ENCODE results near the gene MYO16. TPM values are rescaled to one million over a fixed set of nuclear protein-coding genes. Genes with fewer than 3 reads are reported as not detected.

The MYO16 gene
- total RNA-seq, 2 experiments from 2014 or later, result not detected

GRCh38 chr13:108933061-108933460, 303.6 kb downstream of the MYO16 start:
- Mint-ChIP-seq H3K36me3 (ENCODE audit: low read depth) (no peaks in the 10 kb centered on the region), H3K27ac (no peak overlapping the region), H3K27me3 (ENCODE audit: low read depth) (peaks cover 15% of the 10 kb centered on the region), H3K4me1 (ENCODE audit: low read depth) (no peaks in the 10 kb centered on the region), H3K4me3 (no peak overlapping the region), H3K9me3 (peaks cover 3% of the 10 kb centered on the region)
- DNase-seq, result no peak
- intact Hi-C loops (cut with micrococcal nuclease), result no loop called here
- CTCF ChIA-PET, result interaction anchor here (1.7 kb wide), 1 partner anchor 18 kb away, joined by 5 read pairs; no protein-coding TSS in a partner anchor

GRCh38 chr13:108938155-108938554, 308.7 kb downstream of the MYO16 start:
- no peak for DNase-seq
- H3K27ac Mint-ChIP-seq, result no peak overlapping the region
- H3K4me3 Mint-ChIP-seq, result no peak overlapping the region
- peaks cover 3% of the 10 kb centered on the region for H3K9me3 Mint-ChIP-seq
- no peaks in the 10 kb centered on the region for H3K36me3 Mint-ChIP-seq (ENCODE audit: low read depth)
- intact Hi-C loops (cut with micrococcal nuclease), result no loop called here
- CTCF ChIA-PET, result no interaction called here
- H3K27me3 Mint-ChIP-seq (ENCODE audit: low read depth), result peaks cover 19% of the 10 kb centered on the region
- H3K4me1 Mint-ChIP-seq (ENCODE audit: low read depth), result no peaks in the 10 kb centered on the region

- peaks cover 15% of the 10 kb centered on the region for H3K27me3 Mint-ChIP-seq (ENCODE audit: low read depth)
- H3K36me3 Mint-ChIP-seq (ENCODE audit: low read depth), result no peaks in the 10 kb centered on the region
- intact Hi-C loops (cut with micrococcal nuclease), result no loop called here
- no peak overlapping the region for H3K27ac Mint-ChIP-seq
- DNase-seq, result no peak
- CTCF ChIA-PET, result no interaction called here
- H3K9me3 Mint-ChIP-seq, result peaks cover 1% of the 10 kb centered on the region
- no peaks in the 10 kb centered on the region for H3K4me1 Mint-ChIP-seq (ENCODE audit: low read depth)
- no peak overlapping the region for H3K4me3 Mint-ChIP-seq
These were observed 310.7 kb downstream of the MYO16 start for GRCh38 chr13:108940121-108940520.

GRCh38 chr13:108943842-108944241, 314.4 kb downstream of the MYO16 start:
- Mint-ChIP-seq H3K27ac (no peak overlapping the region), H3K27me3 (ENCODE audit: low read depth) (peaks cover 10% of the 10 kb centered on the region), H3K4me1 (ENCODE audit: low read depth) (no peaks in the 10 kb centered on the region), H3K4me3 (no peak overlapping the region), H3K36me3 (ENCODE audit: low read depth) (no peaks in the 10 kb centered on the region), H3K9me3 (no peaks in the 10 kb centered on the region)
- intact Hi-C loops (cut with micrococcal nuclease), result no loop called here
- DNase-seq, result no peak
- CTCF ChIA-PET, result no interaction called here

- CTCF ChIA-PET, result no interaction called here
These were observed 315.3 kb downstream of the MYO16 start for GRCh38 chr13:108944760-108945159.

DNA sequence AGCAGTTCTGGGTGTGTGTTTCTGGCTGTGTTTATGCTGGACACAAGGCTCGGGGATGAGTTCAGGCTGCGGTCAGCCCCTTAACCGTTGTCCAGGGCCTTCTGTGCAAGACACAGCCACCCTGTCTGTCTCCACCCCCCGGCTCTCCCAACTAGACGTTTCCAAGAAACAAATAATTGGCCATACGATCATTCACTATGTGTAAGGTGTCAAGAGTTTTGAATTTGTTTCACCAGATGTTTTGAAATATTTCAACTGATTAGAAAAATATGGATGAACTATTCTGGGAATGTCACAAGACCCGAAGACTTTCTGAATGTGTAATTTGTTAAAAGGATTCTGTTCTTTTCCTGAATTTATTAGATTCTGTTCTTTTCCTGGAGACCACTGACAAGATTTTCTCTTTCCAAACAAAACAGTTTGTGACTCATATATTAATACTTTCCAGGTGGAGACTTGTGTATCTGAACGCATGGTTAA, 318.2 kb downstream of the MYO16 start:
- Mint-ChIP-seq H3K27ac (no peak overlapping the region), H3K4me3 (no peak overlapping the region), H3K9me3 (no peaks in the 10 kb centered on the region), H3K27me3 (ENCODE audit: low read depth) (peaks cover 5% of the 10 kb centered on the region), H3K4me1 (ENCODE audit: low read depth) (no peaks in the 10 kb centered on the region), H3K36me3 (ENCODE audit: low read depth) (no peaks in the 10 kb centered on the region)
- CTCF ChIA-PET, result interaction anchor here (1.3 kb wide), 1 partner anchor 14 kb away, joined by 3 read pairs; no protein-coding TSS in a partner anchor
- DNase-seq, result no peak
- intact Hi-C loops (cut with micrococcal nuclease), result no loop called here

More at GRCh38 chr13:108944760-108945159, 315.3 kb downstream of the MYO16 start:
- intact Hi-C loops (cut with micrococcal nuclease), result no loop called here
- Mint-ChIP-seq H3K4me3 (no peak overlapping the region), H3K9me3 (no peaks in the 10 kb centered on the region), H3K27ac (no peak overlapping the region), H3K36me3 (ENCODE audit: low read depth) (no peaks in the 10 kb centered on the region), H3K4me1 (ENCODE audit: low read depth) (no peaks in the 10 kb centered on the region), H3K27me3 (ENCODE audit: low read depth) (peaks cover 5% of the 10 kb centered on the region)
- no peak for DNase-seq

- no peak overlapping the region for H3K27ac Mint-ChIP-seq
- H3K4me1 Mint-ChIP-seq (ENCODE audit: low read depth), result no peaks in the 10 kb centered on the region
- DNase-seq, result no peak
- no peak overlapping the region for H3K4me3 Mint-ChIP-seq
- no peaks in the 10 kb centered on the region for H3K36me3 Mint-ChIP-seq (ENCODE audit: low read depth)
- intact Hi-C loops (cut with micrococcal nuclease), result no loop called here
- CTCF ChIA-PET, result interaction anchor here (1.3 kb wide), 1 partner anchor 13 kb away, joined by 3 read pairs; no protein-coding TSS in a partner anchor
- no peaks in the 10 kb centered on the region for H3K9me3 Mint-ChIP-seq
- peaks cover 5% of the 10 kb centered on the region for H3K27me3 Mint-ChIP-seq (ENCODE audit: low read depth)
These were observed 318.9 kb downstream of the MYO16 start for GRCh38 chr13:108948251-108948671.

DNA sequence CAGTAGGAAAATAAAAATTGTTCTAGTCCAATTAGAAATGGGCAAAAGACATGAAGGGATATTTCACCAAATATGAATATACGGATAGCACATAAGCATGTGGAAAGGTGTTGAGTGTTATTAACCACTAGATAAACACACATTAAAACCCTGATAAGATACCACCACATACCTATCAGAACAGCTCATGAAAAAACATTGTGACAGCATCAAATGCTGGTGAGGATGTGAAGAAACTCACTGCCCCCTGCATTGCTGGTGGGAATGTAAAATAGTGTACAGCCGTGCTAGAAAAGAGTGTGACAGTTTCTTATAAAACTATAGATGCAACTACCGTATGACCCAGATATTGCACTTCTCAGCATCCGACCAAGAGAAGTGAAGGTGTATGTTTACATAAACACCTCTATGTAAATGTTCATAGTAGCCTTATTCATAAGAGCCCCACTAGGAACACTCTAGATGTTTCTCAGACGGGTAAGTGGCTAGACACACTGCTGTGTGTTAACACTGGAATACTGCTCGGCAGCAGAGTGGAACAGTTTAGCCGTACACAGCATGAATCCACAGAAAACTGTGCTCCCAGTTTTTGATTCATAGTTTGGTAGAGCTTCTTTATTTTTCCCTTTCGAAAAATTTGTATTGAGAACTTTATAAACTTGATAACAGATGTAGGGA, 321.1 kb downstream of the MYO16 start:
- DNase-seq, result no peak
- no peaks in the 10 kb centered on the region for H3K36me3 Mint-ChIP-seq (ENCODE audit: low read depth)
- H3K9me3 Mint-ChIP-seq, result no peaks in the 10 kb centered on the region
- peaks cover 7% of the 10 kb centered on the region for H3K27me3 Mint-ChIP-seq (ENCODE audit: low read depth)
- H3K4me3 Mint-ChIP-seq, result no peak overlapping the region
- no peak overlapping the region for H3K27ac Mint-ChIP-seq
- CTCF ChIA-PET, result interaction anchor here (1.0 kb wide), 1 partner anchor 11 kb away, joined by 3 read pairs; no protein-coding TSS in a partner anchor
- intact Hi-C loops (cut with micrococcal nuclease), result no loop called here
- H3K4me1 Mint-ChIP-seq (ENCODE audit: low read depth), result no peaks in the 10 kb centered on the region

GRCh38 chr13:108955741-108956140, 326.3 kb downstream of the MYO16 start:
- H3K4me3 Mint-ChIP-seq, result no peak overlapping the region
- CTCF ChIA-PET, result interaction anchor here (0.6 kb wide), 1 partner anchor 1160 kb away, joined by 4 read pairs; no protein-coding TSS in a partner anchor

GRCh38 chr13:108957369-108958012, 328.1 kb downstream of the MYO16 start:
- intact Hi-C loops (cut with micrococcal nuclease), result no loop called here
- DNase-seq, result no peak
- Mint-ChIP-seq H3K9me3 (no peaks in the 10 kb centered on the region), H3K27me3 (ENCODE audit: low read depth) (peaks cover 11% of the 10 kb centered on the region), H3K4me1 (ENCODE audit: low read depth) (no peaks in the 10 kb centered on the region), H3K27ac (no peak overlapping the region), H3K36me3 (ENCODE audit: low read depth) (no peaks in the 10 kb centered on the region), H3K4me3 (no peak overlapping the region)
- CTCF ChIA-PET, result no interaction called here

More at GRCh38 chr13:108955741-108956140, 326.3 kb downstream of the MYO16 start:
- intact Hi-C loops (cut with micrococcal nuclease), result no loop called here
- no peaks in the 10 kb centered on the region for H3K4me1 Mint-ChIP-seq (ENCODE audit: low read depth)
- no peak overlapping the region for H3K27ac Mint-ChIP-seq
- no peak for DNase-seq
- no peaks in the 10 kb centered on the region for H3K9me3 Mint-ChIP-seq
- peaks cover 9% of the 10 kb centered on the region for H3K27me3 Mint-ChIP-seq (ENCODE audit: low read depth)
- H3K36me3 Mint-ChIP-seq (ENCODE audit: low read depth), result no peaks in the 10 kb centered on the region

DNA sequence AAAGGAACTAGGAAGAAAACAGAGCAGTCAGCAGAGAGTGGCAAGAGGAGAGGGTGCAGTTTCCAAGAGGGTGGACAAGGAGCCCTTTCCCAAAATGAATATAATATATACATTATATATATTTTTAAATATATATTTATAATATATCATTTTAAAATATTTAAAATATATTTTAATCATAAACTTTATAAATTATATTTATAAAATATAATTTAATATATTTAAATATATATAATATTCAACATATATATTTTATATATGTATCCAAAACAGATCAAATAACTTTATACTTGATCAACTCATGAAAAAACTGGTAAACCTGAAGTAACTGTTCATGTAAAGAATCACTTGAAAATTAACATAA, 328.6 kb downstream of the MYO16 start:
- Mint-ChIP-seq H3K9me3 (no peaks in the 10 kb centered on the region), H3K4me1 (ENCODE audit: low read depth) (no peaks in the 10 kb centered on the region), H3K4me3 (no peak overlapping the region), H3K27ac (no peak overlapping the region), H3K36me3 (ENCODE audit: low read depth) (no peaks in the 10 kb centered on the region), H3K27me3 (ENCODE audit: low read depth) (peaks cover 11% of the 10 kb centered on the region)
- DNase-seq, result no peak
- intact Hi-C loops (cut with micrococcal nuclease), result no loop called here
- CTCF ChIA-PET, result interaction anchor here (0.7 kb wide), 1 partner anchor 1158 kb away, joined by 3 read pairs; no protein-coding TSS in a partner anchor

DNA sequence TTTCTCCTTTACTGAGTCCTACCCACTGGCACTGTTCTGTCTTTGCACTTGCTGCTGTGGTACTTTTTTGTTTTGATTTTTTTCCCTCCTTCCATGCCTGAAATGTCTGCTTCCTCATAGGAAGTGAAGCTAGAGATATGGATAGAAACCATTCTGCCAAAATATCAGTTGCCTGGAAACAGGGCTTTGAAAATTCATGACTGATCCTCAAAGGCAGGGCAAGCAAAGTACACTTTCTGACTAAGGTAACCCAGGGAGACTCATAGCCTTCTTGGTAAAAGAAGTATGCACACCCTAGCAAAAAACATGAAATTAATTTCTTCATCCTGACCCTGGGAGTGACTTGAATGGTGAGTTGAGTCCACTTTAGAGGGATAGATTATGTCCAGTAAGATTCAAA, 329.8 kb downstream of the MYO16 start:
- H3K27ac Mint-ChIP-seq, result no peak overlapping the region
- no peaks in the 10 kb centered on the region for H3K4me1 Mint-ChIP-seq (ENCODE audit: low read depth)
- intact Hi-C loops (cut with micrococcal nuclease), result no loop called here
- no peak overlapping the region for H3K4me3 Mint-ChIP-seq
- H3K27me3 Mint-ChIP-seq (ENCODE audit: low read depth), result peaks cover 11% of the 10 kb centered on the region
- H3K36me3 Mint-ChIP-seq (ENCODE audit: low read depth), result no peaks in the 10 kb centered on the region
- CTCF ChIA-PET, result interaction anchor here (0.6 kb wide), 1 partner anchor 398 kb away, joined by 4 read pairs; no protein-coding TSS in a partner anchor
- no peak for DNase-seq
- H3K9me3 Mint-ChIP-seq, result no peaks in the 10 kb centered on the region
